HAP-1 (cell line): Measurements from ENCODE around the gene ZNF23.
A peak's percentile ranks its signal among the peaks of the same experiment; 100 is the strongest.

Experiments used
- DNase-seq, 2 experiments: peaks; one replicate each; pipeline ENCODE4 v3.0.0-alpha.2; 2016 to 2020; ENCODE audit warnings: low spot score in 2 of 2
- H3K27me3 ChIP-seq: fragments of 250-450 bp; sonication (Bioruptor Pico); 2 replicates; pipeline ENCODE4 v1.5.1; 2020; ENCODE audit warnings: low read depth, mild to moderate bottlenecking, moderate library complexity
- H3K36me3 ChIP-seq: fragments of 250-450 bp; sonication (Bioruptor Pico); replicated peaks from 2 replicates; pipeline ENCODE4 v1.5.1; 2020; ENCODE audit warnings: mild to moderate bottlenecking
- H3K4me1 ChIP-seq: fragments of 250-450 bp; sonication (Bioruptor Pico); 2 replicates; pipeline ENCODE4 v1.5.1; 2020; ENCODE audit warnings: mild to moderate bottlenecking
- H3K4me3 ChIP-seq: fragments of 250-450 bp; sonication (Bioruptor Pico); 2 replicates; pipeline ENCODE4 v1.5.1; 2020; ENCODE audit warnings: mild to moderate bottlenecking, moderate library complexity
- H3K9me3 ChIP-seq: fragments of 250-450 bp; sonication (Bioruptor Pico); 2 replicates; pipeline ENCODE4 v1.5.1; 2020; ENCODE audit warnings: mild to moderate bottlenecking, moderate library complexity
- in situ Hi-C: fragments of 300-500 bp; cut with MboI; formaldehyde crosslinking; loops from 3 replicates; pipeline ENCODE4 v1.14.3; 2020; ENCODE audit warnings: low sequenced_read_pairs, inconsistent platforms, mixed read lengths

ZNF23 gene

DNA sequence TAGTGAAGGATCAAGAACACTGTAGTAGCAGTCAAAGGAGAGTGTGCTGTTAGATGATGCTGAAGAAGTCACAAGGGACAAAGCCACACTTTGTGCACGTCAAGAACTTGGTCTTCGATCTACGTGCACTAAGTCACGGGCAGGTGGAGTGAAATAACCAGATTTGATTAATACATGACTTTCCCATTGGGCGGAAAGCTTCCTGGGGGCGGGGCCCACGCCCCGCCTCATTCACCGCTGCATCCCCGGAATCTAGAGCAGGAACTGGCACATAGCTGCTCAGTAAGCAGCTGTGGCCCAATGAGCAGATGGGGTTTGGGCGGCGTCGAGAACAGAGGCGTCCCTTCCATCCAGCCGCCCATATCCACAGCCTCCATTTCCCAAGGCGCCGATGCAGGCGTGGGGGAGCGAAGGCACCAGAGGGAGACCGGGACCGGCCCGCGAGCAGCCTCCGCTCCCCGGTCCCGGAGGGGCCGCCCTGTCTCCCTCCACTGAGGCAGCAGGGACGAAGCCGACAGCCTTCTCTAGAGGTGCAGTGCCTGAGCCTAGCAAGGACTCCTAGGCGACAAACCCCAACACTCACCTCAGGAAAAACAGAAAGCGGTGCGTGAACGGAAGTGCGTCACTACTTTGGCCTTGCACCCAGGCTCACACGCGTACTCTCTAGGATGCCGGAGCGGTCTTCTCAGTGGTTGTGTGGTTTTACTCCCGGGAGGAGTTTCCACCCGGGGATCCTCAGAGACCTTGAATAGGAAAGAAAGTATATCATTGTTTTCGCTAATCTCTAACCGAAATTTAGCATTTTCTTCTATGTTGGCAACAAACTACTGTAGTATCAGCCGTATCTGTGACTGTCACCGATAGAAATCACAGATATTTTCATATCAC is 22.2 kb upstream of the ZNF23 start:
- in situ Hi-C loops: no loop called here
- no peaks in the 10 kb centered on the region for H3K9me3 ChIP-seq
- peaks cover 2% of the 10 kb centered on the region; the same call in 1 of the 2 replicates for H3K4me1 ChIP-seq
- peak overlapping the region; percentile 89 for H3K4me3 ChIP-seq
- DNase-seq: peak; percentile 81 to 82
- no peaks in the 10 kb centered on the region for H3K36me3 ChIP-seq
- no peaks in the 10 kb centered on the region for H3K27me3 ChIP-seq

DNA sequence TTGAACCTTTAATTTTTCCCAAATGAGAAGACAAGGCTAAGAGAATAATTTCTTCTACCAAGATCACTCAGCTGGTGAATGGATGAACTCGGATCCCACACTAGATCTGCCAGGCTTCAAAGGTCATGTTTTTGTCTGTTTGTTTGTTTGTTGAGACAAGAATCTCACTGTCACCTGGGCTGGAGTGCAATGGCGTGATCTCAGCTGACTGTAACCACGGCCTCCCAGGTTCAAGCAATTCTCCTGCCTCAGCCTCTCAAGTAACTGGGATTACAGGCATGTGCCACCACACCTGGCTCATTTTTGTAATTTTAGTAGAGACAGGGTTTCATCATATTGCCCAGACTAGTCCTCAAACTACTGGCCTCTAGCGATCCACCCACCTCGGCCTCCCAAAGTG is 20.5 kb upstream of the ZNF23 start:
- DNase-seq: no peak
- Histone ChIP-seq H3K36me3 (no peaks in the 10 kb centered on the region), H3K27me3 (no peaks in the 10 kb centered on the region), H3K4me1 (peaks cover 2% of the 10 kb centered on the region; the same call in 1 of the 2 replicates), H3K9me3 (no peaks in the 10 kb centered on the region), H3K4me3 (no peak overlapping the region)
- in situ Hi-C loops: no loop called here

DNA sequence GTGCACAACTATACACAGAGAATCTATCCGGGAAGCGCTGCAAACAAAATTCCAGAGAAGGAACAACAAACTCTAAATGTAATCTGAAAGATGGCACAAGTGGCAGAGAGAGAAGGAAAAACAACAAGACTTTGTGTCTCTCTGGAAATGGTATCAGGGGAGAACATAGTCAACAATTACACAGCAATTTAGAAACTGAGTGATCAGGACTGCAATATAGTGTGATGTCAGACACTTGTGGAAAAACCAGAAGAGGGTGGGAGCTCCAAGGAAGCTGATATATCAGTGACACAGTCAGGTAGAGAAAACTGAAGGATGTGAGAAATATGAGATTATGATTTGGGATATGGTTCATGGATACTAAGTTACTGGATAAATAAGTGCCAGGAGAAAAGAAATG is 18.9 kb upstream of the ZNF23 start:
- in situ Hi-C loops: no loop called here
- no peak overlapping the region for H3K4me3 ChIP-seq
- no peaks in the 10 kb centered on the region for H3K36me3 ChIP-seq
- no peak for DNase-seq
- H3K27me3 ChIP-seq: no peaks in the 10 kb centered on the region
- no peaks in the 10 kb centered on the region for H3K9me3 ChIP-seq
- H3K4me1 ChIP-seq: peaks cover 2% of the 10 kb centered on the region; the same call in 1 of the 2 replicates

DNA sequence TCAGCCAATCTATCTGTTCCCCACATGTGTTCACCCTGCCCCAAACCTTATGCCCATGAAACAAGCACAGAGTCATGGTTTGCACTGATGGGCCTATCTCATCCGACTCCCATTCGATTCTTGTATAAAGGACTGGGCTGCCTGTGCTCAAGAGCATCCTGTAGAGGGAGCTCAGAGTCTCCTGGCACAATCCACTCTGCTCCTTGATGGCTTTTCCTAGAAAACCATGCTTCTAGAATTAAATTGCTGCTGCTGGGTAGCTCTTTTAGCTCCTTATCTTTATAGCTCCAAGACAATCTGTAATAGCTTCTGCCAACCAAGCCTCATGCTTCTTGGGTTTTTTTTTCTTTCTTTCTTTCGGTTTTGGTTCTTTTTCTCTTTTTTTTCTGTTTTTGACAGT is 17.4 kb upstream of the ZNF23 start:
- peak; percentile 17 to 45 for DNase-seq
- H3K9me3 ChIP-seq: no peaks in the 10 kb centered on the region
- H3K27me3 ChIP-seq: no peaks in the 10 kb centered on the region
- H3K4me3 ChIP-seq: no peak overlapping the region
- in situ Hi-C loops: no loop called here
- 0 out of 2 replicates have a peak, but pooled peaks cover 2% of the 10 kb centered on the region for H3K4me1 ChIP-seq
- H3K36me3 ChIP-seq: no peaks in the 10 kb centered on the region; the same call in 1 of the 2 replicates

DNA sequence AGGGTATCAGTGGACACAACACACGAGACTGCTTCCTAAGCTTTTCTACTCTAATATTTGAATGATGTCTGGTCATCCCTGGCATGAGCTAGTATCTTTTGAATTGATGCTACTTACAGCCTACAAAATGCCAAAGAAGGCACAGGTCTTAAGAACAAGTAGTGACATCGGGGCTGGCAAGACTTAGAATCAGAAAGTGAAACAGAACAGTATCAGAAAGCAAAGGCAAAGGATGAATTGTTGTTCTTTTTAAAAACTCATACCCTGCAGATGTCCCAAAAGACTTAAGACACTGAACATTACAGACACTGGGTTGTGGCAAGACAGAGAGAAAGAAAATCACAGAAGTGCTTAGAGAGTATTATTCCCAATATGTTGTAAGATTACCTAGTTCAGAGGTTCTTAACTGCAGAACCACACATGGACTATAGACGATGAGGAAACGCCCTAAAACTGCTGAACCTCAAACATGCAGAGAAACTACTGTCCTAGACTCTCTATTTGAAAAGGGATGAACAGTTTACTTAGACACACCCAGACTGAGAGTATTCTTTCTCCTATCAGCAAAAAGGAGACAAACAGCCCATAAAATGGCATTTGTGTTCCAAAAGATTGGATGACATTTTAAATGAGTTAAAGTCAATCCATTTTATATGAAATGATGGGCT is 14.5 kb upstream of the ZNF23 start:
- H3K4me3 ChIP-seq: no peak overlapping the region
- no peaks in the 10 kb centered on the region; the same call in 1 of the 2 replicates for H3K36me3 ChIP-seq
- no peaks in the 10 kb centered on the region for H3K4me1 ChIP-seq
- no peaks in the 10 kb centered on the region for H3K27me3 ChIP-seq
- in situ Hi-C loops: no loop called here
- H3K9me3 ChIP-seq: no peaks in the 10 kb centered on the region
- DNase-seq: no peak

DNA sequence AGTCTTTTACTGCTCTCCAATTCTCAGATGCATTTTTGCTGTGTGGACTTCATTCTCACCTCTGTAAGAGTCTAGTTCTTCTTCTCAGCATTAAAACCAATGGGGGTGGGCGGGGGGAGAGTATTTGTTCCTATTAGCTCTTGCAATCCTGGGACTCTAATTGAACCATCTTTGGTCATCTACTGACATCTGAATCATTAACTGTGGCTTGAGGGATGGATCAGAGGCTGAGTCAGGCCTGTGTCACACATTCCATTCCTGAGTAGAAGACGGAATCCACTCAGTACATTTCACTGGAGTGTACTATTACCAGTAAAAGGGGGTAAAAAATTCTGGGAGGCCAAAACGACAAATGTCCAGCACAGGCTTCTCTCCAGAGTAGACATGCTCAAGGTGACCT is 12.8 kb upstream of the ZNF23 start:
- Histone ChIP-seq H3K9me3 (no peaks in the 10 kb centered on the region), H3K4me3 (no peak overlapping the region), H3K4me1 (no peaks in the 10 kb centered on the region), H3K36me3 (no peaks in the 10 kb centered on the region; the same call in 1 of the 2 replicates), H3K27me3 (no peaks in the 10 kb centered on the region)
- in situ Hi-C loops: no loop called here
- DNase-seq: no peak

DNA sequence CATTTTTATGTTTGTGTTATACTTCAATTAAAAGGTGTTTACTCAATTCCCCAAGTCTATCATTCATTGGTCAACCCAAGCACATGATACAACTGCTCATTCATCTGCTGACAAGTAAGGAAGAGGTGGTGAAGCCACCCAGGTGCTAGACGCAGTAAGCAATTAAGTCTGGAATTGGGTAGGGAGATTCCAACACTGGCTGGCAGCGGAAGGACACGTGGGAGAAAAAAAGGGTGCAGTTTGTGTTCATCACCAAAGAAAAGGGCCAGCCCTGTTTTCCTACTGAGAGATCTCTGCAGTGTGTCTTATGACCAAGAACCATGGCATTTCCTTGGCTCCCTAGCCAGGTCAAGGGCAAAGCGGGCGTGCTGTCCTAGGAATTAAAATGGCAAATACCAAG is 11.8 kb upstream of the ZNF23 start:
- Histone ChIP-seq H3K4me1 (no peaks in the 10 kb centered on the region), H3K9me3 (no peaks in the 10 kb centered on the region), H3K4me3 (no peak overlapping the region), H3K36me3 (no peaks in the 10 kb centered on the region; the same call in 1 of the 2 replicates), H3K27me3 (no peaks in the 10 kb centered on the region)
- no peak for DNase-seq
- in situ Hi-C loops: no loop called here

DNA sequence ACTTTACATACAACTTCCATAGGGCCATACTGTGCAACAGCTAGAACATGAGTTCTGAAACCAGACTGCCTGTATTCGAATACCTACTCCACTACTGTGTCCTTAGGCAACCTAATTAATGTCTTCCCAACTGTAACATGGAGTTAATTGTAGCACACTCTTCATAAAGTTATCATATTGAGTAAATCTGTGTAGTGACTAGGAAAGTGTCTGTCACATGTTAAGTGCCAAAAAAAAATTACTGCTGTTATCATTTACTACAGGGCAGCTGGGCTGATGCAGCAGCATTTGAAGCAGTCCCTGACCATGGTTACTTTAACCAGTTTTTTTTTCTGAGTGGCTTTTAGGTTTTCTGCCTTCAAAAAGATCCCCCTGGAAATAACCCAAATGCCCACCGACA is 10.9 kb upstream of the ZNF23 start:
- no peak for DNase-seq
- H3K36me3 ChIP-seq: no peaks in the 10 kb centered on the region; the same call in 1 of the 2 replicates
- in situ Hi-C loops: no loop called here

DNA sequence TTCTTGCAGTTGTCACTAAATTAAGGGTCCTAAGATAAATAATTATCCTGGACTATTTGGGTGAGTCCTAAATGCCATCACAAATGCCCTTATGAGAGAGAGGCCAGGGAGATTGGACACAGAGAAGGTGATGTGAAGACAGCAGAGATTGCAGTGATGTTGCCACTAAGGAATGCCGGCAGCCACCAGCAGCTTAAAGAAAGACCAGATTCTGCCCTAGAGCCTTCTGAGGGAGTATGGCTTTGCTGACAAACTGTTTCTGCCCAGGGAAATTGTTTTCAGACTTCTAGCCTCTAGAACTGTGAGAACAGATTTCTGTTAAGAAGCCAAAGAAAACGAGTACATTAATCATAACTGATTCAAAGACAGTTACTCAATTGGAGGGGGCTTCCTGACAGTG is 10.0 kb upstream of the ZNF23 start:
- Histone ChIP-seq H3K9me3 (no peaks in the 10 kb centered on the region), H3K27me3 (no peaks in the 10 kb centered on the region), H3K4me1 (no peaks in the 10 kb centered on the region), H3K4me3 (no peak overlapping the region), H3K36me3 (no peaks in the 10 kb centered on the region; the same call in 1 of the 2 replicates)
- in situ Hi-C loops: no loop called here
- DNase-seq: no peak

More for the DNA sequence above, 10.9 kb upstream of the ZNF23 start:
- H3K27me3 ChIP-seq: no peaks in the 10 kb centered on the region
- H3K9me3 ChIP-seq: no peaks in the 10 kb centered on the region
- no peak overlapping the region for H3K4me3 ChIP-seq
- H3K4me1 ChIP-seq: no peaks in the 10 kb centered on the region

DNA sequence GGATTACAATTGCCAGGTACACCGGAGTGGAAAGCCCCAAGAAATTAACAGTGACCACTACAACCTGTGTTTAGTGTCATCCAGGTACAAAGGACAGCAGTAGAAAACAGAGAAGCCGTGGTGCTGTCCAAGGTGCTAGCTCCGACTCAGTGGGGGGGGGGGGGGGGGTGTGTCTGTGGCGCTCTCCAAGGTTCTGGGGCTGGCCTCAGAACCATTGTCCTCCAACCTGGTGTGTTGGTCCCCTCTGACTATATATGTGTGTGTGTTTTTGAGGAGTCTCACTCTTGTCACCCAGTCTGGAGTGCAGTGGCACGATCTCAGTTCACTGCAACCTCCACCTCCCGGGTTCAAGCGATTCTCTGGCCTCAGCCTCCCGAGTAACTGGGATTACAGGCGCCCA is 5.8 kb upstream of the ZNF23 start:
- H3K27me3 ChIP-seq: no peaks in the 10 kb centered on the region
- in situ Hi-C loops: no loop called here

DNA sequence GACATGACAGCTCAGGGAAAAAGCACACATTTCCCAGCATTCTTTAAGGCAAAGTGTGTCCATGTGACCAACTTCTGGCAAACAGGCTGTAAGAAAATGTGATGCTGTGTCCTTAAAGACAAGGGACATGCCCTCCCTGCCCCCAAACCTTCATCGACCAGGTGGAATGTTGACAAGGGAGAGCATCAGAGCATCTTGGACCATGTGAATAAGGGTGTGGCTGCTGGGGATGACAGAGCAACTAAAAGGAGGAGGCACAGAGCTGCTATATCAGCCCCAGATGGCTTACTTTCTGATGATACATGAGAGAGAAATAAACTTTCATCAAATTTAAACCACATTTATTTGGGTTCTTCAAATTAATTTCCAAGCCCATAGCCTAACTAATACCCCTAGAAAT is 2.2 kb upstream of the ZNF23 start:
- no peaks in the 10 kb centered on the region; the same call in 1 of the 2 replicates for H3K36me3 ChIP-seq
- no peak overlapping the region for H3K4me3 ChIP-seq
- no peaks in the 10 kb centered on the region for H3K27me3 ChIP-seq
- DNase-seq: no peak
- H3K9me3 ChIP-seq: no peaks in the 10 kb centered on the region
- H3K4me1 ChIP-seq: peaks cover 7% of the 10 kb centered on the region
- in situ Hi-C loops: no loop called here

More for the DNA sequence above, 5.8 kb upstream of the ZNF23 start:
- Histone ChIP-seq H3K9me3 (no peaks in the 10 kb centered on the region), H3K4me3 (no peak overlapping the region), H3K4me1 (no peaks in the 10 kb centered on the region), H3K36me3 (no peaks in the 10 kb centered on the region)
- DNase-seq: peak in 1 of 2 experiments; percentile 61

DNA sequence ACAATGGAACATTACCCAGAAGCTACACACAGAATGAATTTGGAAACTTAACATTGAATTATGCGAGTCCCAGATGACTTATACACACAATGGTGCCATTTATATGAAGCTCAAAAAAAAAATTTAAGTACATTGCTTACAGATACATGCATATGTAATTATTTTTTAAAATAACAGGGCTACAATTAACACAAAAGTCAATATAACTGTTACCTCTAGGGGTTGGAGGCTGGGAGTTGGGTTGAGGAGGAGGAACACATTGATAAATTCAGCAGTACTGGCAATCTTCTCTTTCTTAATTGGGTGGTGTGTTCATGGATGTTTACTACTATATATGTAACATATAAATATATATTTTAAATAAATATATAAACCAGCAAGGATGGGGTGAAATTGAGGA is 1.1 kb downstream of the ZNF23 start:
- Histone ChIP-seq H3K4me3 (peak overlapping the region; percentile 98), H3K36me3 (no peaks in the 10 kb centered on the region; the same call in 1 of the 2 replicates), H3K9me3 (no peaks in the 10 kb centered on the region), H3K4me1 (peaks cover 7% of the 10 kb centered on the region), H3K27me3 (no peaks in the 10 kb centered on the region)
- no peak for DNase-seq
- in situ Hi-C loops: no loop called here

DNA sequence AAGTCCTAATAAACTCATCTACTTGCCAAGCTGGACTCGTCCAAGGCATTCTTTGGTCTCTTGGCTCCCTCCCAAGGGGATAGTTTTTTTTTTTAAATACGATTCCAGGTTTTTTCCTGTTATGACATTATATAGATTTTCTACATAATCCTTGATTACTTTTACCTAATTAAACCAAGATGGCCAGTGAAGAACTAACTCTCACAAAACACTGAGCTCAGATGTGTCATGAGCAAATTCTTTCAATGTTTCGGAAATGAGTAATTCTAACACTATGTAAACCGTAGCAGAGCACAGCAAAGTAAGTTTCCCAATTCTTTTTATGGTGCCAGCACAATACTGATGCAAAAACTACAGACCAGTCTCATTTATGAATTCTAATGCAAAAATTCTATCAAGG is 1.8 kb downstream of the ZNF23 start:
- H3K4me3 ChIP-seq: peak overlapping the region; percentile 98; the same call in 1 of the 2 replicates
- no peaks in the 10 kb centered on the region for H3K27me3 ChIP-seq
- H3K36me3 ChIP-seq: no peaks in the 10 kb centered on the region; the same call in 1 of the 2 replicates
- H3K9me3 ChIP-seq: no peaks in the 10 kb centered on the region
- H3K4me1 ChIP-seq: peaks cover 7% of the 10 kb centered on the region
- no peak for DNase-seq
- in situ Hi-C loops: no loop called here

DNA sequence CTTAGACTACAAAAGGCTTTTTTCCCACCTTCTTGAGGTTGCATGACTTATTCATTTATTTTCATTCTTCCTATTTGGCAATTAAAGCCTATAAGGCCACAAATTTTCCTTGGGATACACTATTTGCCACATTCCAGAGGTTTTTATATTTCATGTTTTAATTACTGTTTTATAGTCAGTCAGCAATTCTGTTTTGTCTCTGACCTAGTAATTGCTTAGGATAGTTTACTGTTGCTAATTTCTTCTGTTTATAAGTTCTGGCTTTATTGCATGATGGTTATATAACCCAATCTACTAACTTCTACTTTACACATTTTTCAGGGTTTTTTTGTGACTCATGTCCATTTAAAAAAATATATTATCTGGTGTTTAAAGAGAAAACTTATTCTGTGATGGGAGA is 2.5 kb downstream of the ZNF23 start:
- Histone ChIP-seq H3K4me1 (peaks cover 7% of the 10 kb centered on the region), H3K36me3 (no peaks in the 10 kb centered on the region; the same call in 1 of the 2 replicates), H3K27me3 (no peaks in the 10 kb centered on the region), H3K4me3 (no peak overlapping the region), H3K9me3 (no peaks in the 10 kb centered on the region)
- in situ Hi-C loops: no loop called here
- DNase-seq: no peak
